ENCODE results near the gene PDE4B.

Gene PDE4B

GRCh38 chr1:66422804-66423203 is 630.1 kb downstream of the PDE4B start:
- H3K4me2 ChIP-seq (ENCODE audit: low read length) = no peak overlapping the region
- H3K9me3 ChIP-seq (ENCODE audit: low read length) = peaks cover 8% of the 10 kb centered on the region
- H3F3A ChIP-seq (ENCODE audit: insufficient read depth, low read length) = no peaks in the 10 kb centered on the region
- no peaks in the 10 kb centered on the region; the same call in 1 of the 2 replicates for H3K36me3 ChIP-seq (ENCODE audit: insufficient read depth, low read length)
- TF ChIP-seq EZH2 (IDR thresholded peaks at IDR 0.05; ENCODE audit: borderline replicate concordance, low read length) (no peak), CTCF (IDR thresholded peaks at IDR 0.05; ENCODE audit: low read length) (no peak)
- H4K20me1 ChIP-seq (ENCODE audit: insufficient read depth, low read length) = no peaks in the 10 kb centered on the region
- H3K4me3 ChIP-seq (ENCODE audit: low read depth, low read length, poor library complexity, severe bottlenecking) = no peak overlapping the region
- peaks cover 11% of the 10 kb centered on the region for H3K4me1 ChIP-seq (ENCODE audit: insufficient read depth, low read length, severe bottlenecking)
- H3K9ac ChIP-seq (ENCODE audit: low read length) = no peak overlapping the region
- H3K27ac ChIP-seq (ENCODE audit: low read depth, low read length, poor library complexity, severe bottlenecking) = no peak overlapping the region
- no peak overlapping the region for H2AFZ ChIP-seq (ENCODE audit: low read length)
- H3K9me2 ChIP-seq (ENCODE audit: low read depth, low read length) = no peaks in the 10 kb centered on the region
- no peaks in the 10 kb centered on the region for H3K27me3 ChIP-seq (ENCODE audit: insufficient read depth, low read length)
- no peaks in the 10 kb centered on the region for H3K79me2 ChIP-seq (ENCODE audit: insufficient read depth, low read length)
